Mesendoderm (in vitro differentiated cells): ENCODE results near the gene KMT5C. TPM values are rescaled to one million over a fixed set of nuclear protein-coding genes. Genes with fewer than 3 reads are reported as not detected.

Experiments
- DNase-seq: peaks from one replicate; pipeline ENCODE4 v3.0.0; 2013
- H2AK5ac ChIP-seq: 2 replicates; pipeline ENCODE4 v1.6.1; 2013; ENCODE audit warnings: low read length, inconsistent platforms
- H2BK120ac ChIP-seq: 2 replicates; pipeline ENCODE4 v1.6.1; 2013; ENCODE audit warnings: low read depth, mild to moderate bottlenecking, low read length, moderate library complexity, mixed read lengths
- H2BK15ac ChIP-seq: replicated peaks from 2 replicates; pipeline ENCODE4 v1.6.1; 2013; ENCODE audit warnings: low read depth, mild to moderate bottlenecking, moderate library complexity
- H2BK5ac ChIP-seq: 2 replicates; pipeline ENCODE4 v1.6.1; 2013; ENCODE audit warnings: low read length, inconsistent platforms
- H3K18ac ChIP-seq: 2 replicates; pipeline ENCODE4 v1.6.1; 2013; ENCODE audit warnings: mild to moderate bottlenecking, low read length, mixed read lengths
- H3K23ac ChIP-seq: one replicate; pipeline ENCODE4 v1.6.1; 2013; ENCODE audit warnings: low read length
- H3K27ac ChIP-seq: 2 replicates; pipeline ENCODE4 v1.5.1; 2013; ENCODE audit warnings: low read depth, mild to moderate bottlenecking, inconsistent platforms, low read length, moderate library complexity
- H3K27me3 ChIP-seq: 2 replicates; pipeline ENCODE4 v1.6.1; 2013; ENCODE audit warnings: low read length, control low read depth, mild to moderate bottlenecking, inconsistent platforms; ENCODE audit not compliant: insufficient read depth, poor library complexity
- H3K36me3 ChIP-seq: 2 replicates; pipeline ENCODE4 v1.6.1; 2013; ENCODE audit warnings: low read length, inconsistent platforms; ENCODE audit not compliant: control insufficient read depth, insufficient read depth
- H3K4ac ChIP-seq: one replicate; pipeline ENCODE4 v1.6.1; 2013; ENCODE audit warnings: low read depth, mild to moderate bottlenecking, low read length, moderate library complexity
- H3K4me1 ChIP-seq: 2 replicates; pipeline ENCODE4 v1.6.1; 2013; ENCODE audit warnings: low read depth, low read length, inconsistent platforms; ENCODE audit not compliant: control insufficient read depth
- H3K4me2 ChIP-seq: 2 replicates; pipeline ENCODE4 v1.6.1; 2013; ENCODE audit warnings: low read length
- H3K4me3 ChIP-seq: 2 replicates; pipeline ENCODE4 v1.5.1; 2013; ENCODE audit warnings: mild to moderate bottlenecking, low read length
- H3K56ac ChIP-seq: one replicate; pipeline ENCODE4 v1.6.1; 2013; ENCODE audit warnings: low read length
- H3K79me1 ChIP-seq: 2 replicates; pipeline ENCODE4 v1.6.1; 2013; ENCODE audit warnings: low read length, inconsistent platforms
- H3K79me2 ChIP-seq: 2 replicates; pipeline ENCODE4 v1.6.1; 2013; ENCODE audit warnings: mild to moderate bottlenecking, low read length; ENCODE audit not compliant: control insufficient read depth, insufficient read depth
- H3K9ac ChIP-seq: 2 replicates; pipeline ENCODE4 v1.6.1; 2013; ENCODE audit warnings: low read length, inconsistent platforms
- H4K5ac ChIP-seq: one replicate; pipeline ENCODE4 v1.6.1; 2013; ENCODE audit warnings: low read length
- H4K8ac ChIP-seq: one replicate; pipeline ENCODE4 v1.6.1; 2013; ENCODE audit warnings: low read depth, mild to moderate bottlenecking, control low read depth, low read length, moderate library complexity
- WGBS: extraction: QIAGEN DNeasy Blood & Tissue Kit; methylation state at CpG from one replicate; pipeline ENCODE4 v1.1.7; 2013; ENCODE audit warnings: low lambda C conversion rate, missing lambda C conversion rate; ENCODE audit not compliant: insufficient coverage; ENCODE audit errors: extremely low coverage; 5-methylcytosine and 5-hydroxymethylcytosine counted together
- polyA plus RNA-seq, 2 experiments: library from polyadenylated mRNA; stranded (reverse); fragments of 200-250 nt; gene quantifications; one replicate each; pipeline ENCODE4 v1.2.3, GENCODE V29; 2013

KMT5C gene
- polyA plus RNA-seq (2013, experiment 1 of 2), result 9.3 TPM
- 8.7 TPM for polyA plus RNA-seq (2013, experiment 2 of 2)

- H2BK15ac ChIP-seq, result no peak within 1 kb of the TSS
- H3K36me3 ChIP-seq, result no peaks in the 10 kb centered on the region
- peak within 1 kb of the TSS; percentile 91 for H3K56ac ChIP-seq
- peak within 1 kb of the TSS; percentile 69 for H3K18ac ChIP-seq
- WGBS, result no CpG with 5 or more reads among the region's 63 CpGs
- peak within 1 kb of the TSS; percentile 44 for H3K4me3 ChIP-seq
- H3K9ac ChIP-seq, result peak within 1 kb of the TSS; percentile 98
- peak within 1 kb of the TSS; percentile 98 for H2AK5ac ChIP-seq
- no peaks in the 10 kb centered on the region for H3K4me1 ChIP-seq
- H3K79me2 ChIP-seq, result no peaks in the 10 kb centered on the region
- H2BK5ac ChIP-seq, result peak within 1 kb of the TSS; percentile 82
- peaks cover 2% of the 10 kb centered on the region for H3K79me1 ChIP-seq
- H3K4ac ChIP-seq, result peak within 1 kb of the TSS; percentile 66
- H4K5ac ChIP-seq, result no peak within 1 kb of the TSS
- peak within 1 kb of the TSS; percentile 70 for H3K27ac ChIP-seq
- H3K4me2 ChIP-seq, result peak within 1 kb of the TSS; percentile 91
- peak within 1 kb of the TSS; percentile 87 for H4K8ac ChIP-seq
- peak within 1 kb of the TSS; percentile 97 for H3K23ac ChIP-seq
- DNase-seq, result peak; percentile 100
- no peaks in the 10 kb centered on the region for H3K27me3 ChIP-seq
- H2BK120ac ChIP-seq, result peak within 1 kb of the TSS; percentile 1
Measured at GRCh38 chr19:55339105-55339888, at the start of gene KMT5C. Gene KMT5C (plus strand): TSS chr19:55339876. CDS start chr19:55341937, 2,061 bp downstream.

DNA sequence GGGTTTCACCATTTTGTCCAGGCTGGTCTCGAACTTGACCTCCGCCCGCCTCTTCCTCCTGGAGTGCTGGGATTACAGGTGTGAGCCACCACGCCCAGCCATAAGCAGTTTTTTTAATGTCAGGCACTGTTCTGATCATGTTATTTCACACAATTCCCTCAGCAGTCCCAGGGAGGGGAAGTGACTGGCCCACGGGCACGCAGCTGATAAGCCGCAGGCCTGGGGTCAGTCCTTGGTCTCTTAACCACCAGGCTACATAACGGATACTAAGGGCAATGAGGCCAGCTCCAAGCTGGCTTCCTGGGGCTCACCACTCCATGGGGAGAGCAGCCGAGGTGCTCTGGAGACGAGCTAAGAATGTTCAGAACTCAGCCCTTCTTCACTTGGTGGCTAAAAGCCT, 42.4 kb upstream of the KMT5C start:
- H3K23ac ChIP-seq, result no peak overlapping the region
- no peak overlapping the region for H3K27ac ChIP-seq
- H3K56ac ChIP-seq, result no peak overlapping the region
- H3K18ac ChIP-seq, result no peak overlapping the region
- no peak overlapping the region for H4K8ac ChIP-seq
- no peaks in the 10 kb centered on the region for H3K79me2 ChIP-seq
- H3K27me3 ChIP-seq, result no peaks in the 10 kb centered on the region
- H2BK120ac ChIP-seq, result no peak overlapping the region
- no peaks in the 10 kb centered on the region for H3K36me3 ChIP-seq
- H3K4me2 ChIP-seq, result no peak overlapping the region
- no peak overlapping the region for H2AK5ac ChIP-seq
- H3K4me3 ChIP-seq, result no peak overlapping the region
- no peak for DNase-seq
- no peak overlapping the region for H3K9ac ChIP-seq
- no peak overlapping the region for H2BK5ac ChIP-seq
- no peak overlapping the region for H4K5ac ChIP-seq
- H2BK15ac ChIP-seq, result no peak overlapping the region
- H3K79me1 ChIP-seq, result no peaks in the 10 kb centered on the region
- H3K4me1 ChIP-seq, result peaks cover 2% of the 10 kb centered on the region
- H3K4ac ChIP-seq, result no peak overlapping the region
- WGBS, result no CpG with 5 or more reads among the region's 10 CpGs

DNA sequence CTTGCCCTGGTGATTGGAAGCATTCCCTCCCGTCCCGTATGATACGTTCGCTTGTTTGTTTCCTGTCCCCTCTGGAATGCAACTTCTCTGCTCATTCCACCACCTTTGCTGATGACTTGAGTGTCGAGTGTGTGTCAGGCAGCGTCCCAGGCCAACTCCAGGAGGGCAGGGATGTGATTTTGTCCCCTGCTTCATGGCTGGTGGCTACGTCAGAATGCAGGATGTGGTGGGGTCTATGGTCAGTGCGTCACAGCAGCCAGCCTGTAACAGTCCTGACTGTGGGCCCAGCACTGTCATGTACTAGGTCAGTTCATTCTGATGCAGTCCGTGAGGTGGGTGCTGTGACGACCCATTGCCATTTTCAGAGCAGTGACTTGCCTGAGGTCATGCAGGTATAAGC, 39.7 kb upstream of the KMT5C start:
- Histone ChIP-seq H3K9ac (no peak overlapping the region), H3K4ac (no peak overlapping the region), H2BK15ac (no peak overlapping the region), H3K79me2 (no peaks in the 10 kb centered on the region), H3K27ac (no peak overlapping the region), H3K36me3 (peaks cover 6% of the 10 kb centered on the region), H2BK5ac (no peak overlapping the region), H3K56ac (no peak overlapping the region), H4K5ac (no peak overlapping the region), H2BK120ac (no peak overlapping the region), H4K8ac (no peak overlapping the region), H3K4me3 (no peak overlapping the region), H3K4me2 (no peak overlapping the region), H3K27me3 (no peaks in the 10 kb centered on the region), H3K79me1 (no peaks in the 10 kb centered on the region), H3K18ac (no peak overlapping the region), H2AK5ac (no peak overlapping the region), H3K4me1 (peaks cover 2% of the 10 kb centered on the region), H3K23ac (no peak overlapping the region)
- DNase-seq, result no peak
- no CpG with 5 or more reads among the region's 10 CpGs for WGBS

DNA sequence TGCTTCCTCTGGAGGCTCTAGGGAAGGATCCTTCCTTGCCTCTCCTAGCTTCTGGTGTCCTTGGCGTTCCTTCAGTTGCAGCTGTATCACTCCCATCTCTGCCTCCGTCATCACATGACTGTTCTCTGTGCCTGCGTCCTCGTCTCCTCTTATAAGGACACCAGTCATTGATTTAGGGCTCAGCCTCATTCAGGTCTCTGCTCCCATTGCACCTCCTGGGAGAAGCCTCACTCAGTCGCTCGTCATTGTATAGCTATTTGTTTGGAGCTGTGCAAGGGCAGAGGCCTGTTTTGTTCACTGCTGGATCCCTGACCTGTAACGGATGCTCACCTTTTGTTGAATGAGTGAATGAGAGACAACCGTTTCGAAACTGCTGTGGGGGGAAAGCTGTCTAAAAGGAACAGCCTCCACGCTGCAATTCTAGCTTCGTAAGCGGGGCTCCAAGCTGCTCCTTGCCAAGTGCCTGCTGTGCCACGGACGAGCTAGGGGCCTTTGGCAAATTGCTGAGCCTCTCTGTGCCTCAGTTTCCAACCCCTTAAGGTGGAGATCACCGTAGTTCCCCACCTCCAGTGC, 38.7 kb upstream of the KMT5C start:
- Histone ChIP-seq H3K23ac (no peak overlapping the region), H3K4ac (no peak overlapping the region), H4K5ac (no peak overlapping the region), H3K18ac (no peak overlapping the region), H2AK5ac (no peak overlapping the region), H4K8ac (no peak overlapping the region), H3K79me1 (no peaks in the 10 kb centered on the region), H3K4me3 (no peak overlapping the region), H2BK120ac (no peak overlapping the region), H2BK15ac (no peak overlapping the region), H3K79me2 (no peaks in the 10 kb centered on the region), H3K27me3 (no peaks in the 10 kb centered on the region), H3K4me2 (no peak overlapping the region), H3K4me1 (peaks cover 2% of the 10 kb centered on the region), H3K9ac (peak overlapping the region; percentile 68), H3K36me3 (peaks cover 8% of the 10 kb centered on the region), H3K27ac (no peak overlapping the region), H2BK5ac (no peak overlapping the region), H3K56ac (peak overlapping the region; percentile 86)
- no CpG with 5 or more reads among the region's 15 CpGs for WGBS
- no peak for DNase-seq

GRCh38 chr19:55301459-55302317, 38.0 kb upstream of the KMT5C start:
- H3K27me3 ChIP-seq, result no peaks in the 10 kb centered on the region
- H4K5ac ChIP-seq, result no peak overlapping the region
- H3K36me3 ChIP-seq, result peaks cover 8% of the 10 kb centered on the region
- H3K4me2 ChIP-seq, result peak overlapping the region; percentile 23
- no peak overlapping the region for H3K27ac ChIP-seq
- H3K18ac ChIP-seq, result no peak overlapping the region
- H3K23ac ChIP-seq, result no peak overlapping the region
- WGBS, result no CpG with 5 or more reads among the region's 42 CpGs
- no peak overlapping the region for H2BK120ac ChIP-seq
- no peaks in the 10 kb centered on the region for H3K79me1 ChIP-seq
- peak; percentile 77 for DNase-seq
- H4K8ac ChIP-seq, result no peak overlapping the region
- H2BK15ac ChIP-seq, result no peak overlapping the region
- H3K9ac ChIP-seq, result peak overlapping the region; percentile 68
- no peak overlapping the region for H3K4me3 ChIP-seq
- no peak overlapping the region for H3K4ac ChIP-seq
- no peaks in the 10 kb centered on the region for H3K79me2 ChIP-seq
- H3K4me1 ChIP-seq, result peaks cover 2% of the 10 kb centered on the region
- no peak overlapping the region for H2BK5ac ChIP-seq
- H2AK5ac ChIP-seq, result no peak overlapping the region
- H3K56ac ChIP-seq, result peak overlapping the region; percentile 86
